HG02973 (cell line): ENCODE measurements around the gene PPP2R5D.
A peak's percentile ranks its signal among the peaks of the same experiment; 100 is the strongest.
"Not testable (repeated sequence)": the region's sequence is repeated elsewhere in the genome, so short reads cannot be mapped to it uniquely, and the experiment has no call there.

Source experiments
- ATAC-seq: cut with Tn5 transposase; IDR thresholded peaks from one replicate; pipeline ENCODE4 v1.9.1; 2021; ENCODE audit warnings: moderate library complexity; ENCODE audit not compliant: unreplicated experiment

Gene PPP2R5D

GRCh38 chr6:43021270-43022047 lies 37.1 kb downstream of the PPP2R5D start, which contains the start of gene RRP36:
RRP36 (plus strand) TSS chr6:43021623; CDS start chr6:43021655, 32 bp downstream.
- ATAC-seq = peak; percentile 72

- ATAC-seq = no peak
These were observed 40.1 kb downstream of the PPP2R5D start for GRCh38 chr6:43024436-43024835.

GRCh38 chr6:43026365-43026764 lies 42.0 kb downstream of the PPP2R5D start:
- ATAC-seq = no peak

GRCh38 chr6:43029120-43029519 lies 44.8 kb downstream of the PPP2R5D start:
- ATAC-seq = no peak

GRCh38 chr6:43032326-43032725 lies 48.0 kb downstream of the PPP2R5D start:
- ATAC-seq = no peak

- ATAC-seq = no peak
These were observed 49.3 kb downstream of the PPP2R5D start for GRCh38 chr6:43033496-43034189.

- ATAC-seq = no peak
These were observed 49.8 kb downstream of the PPP2R5D start for GRCh38 chr6:43034190-43034525.

- ATAC-seq = no peak
These were observed 51.3 kb downstream of the PPP2R5D start for GRCh38 chr6:43035495-43036194.

GRCh38 chr6:43036712-43037111 lies 52.3 kb downstream of the PPP2R5D start:
- ATAC-seq = no peak

GRCh38 chr6:43037197-43037596 lies 52.8 kb downstream of the PPP2R5D start:
- ATAC-seq = no peak

- ATAC-seq = no peak
These were observed 53.3 kb downstream of the PPP2R5D start for GRCh38 chr6:43037706-43038105.

- no peak for ATAC-seq
These were observed 54.4 kb downstream of the PPP2R5D start for GRCh38 chr6:43038727-43039126.

- no peak for ATAC-seq
These were observed 56.3 kb downstream of the PPP2R5D start for GRCh38 chr6:43040542-43041257.

GRCh38 chr6:43041475-43041874 lies 57.1 kb downstream of the PPP2R5D start:
- ATAC-seq = not testable (repeated sequence)

- ATAC-seq = no peak
These were observed 58.9 kb downstream of the PPP2R5D start for GRCh38 chr6:43043310-43043709.

- ATAC-seq = no peak
These were observed 61.1 kb downstream of the PPP2R5D start for GRCh38 chr6:43045371-43045930.

GRCh38 chr6:43047998-43048397 lies 63.6 kb downstream of the PPP2R5D start:
- no peak for ATAC-seq

GRCh38 chr6:43050981-43051380 lies 66.6 kb downstream of the PPP2R5D start:
- no peak for ATAC-seq

GRCh38 chr6:43052225-43052841 lies 68.0 kb downstream of the PPP2R5D start:
- ATAC-seq = no peak

- peak; percentile 18 for ATAC-seq
These were observed 68.6 kb downstream of the PPP2R5D start for GRCh38 chr6:43052842-43053544.
